Uterus (tissue), 2 donors: ENCODE measurements around the gene SPOCK1.

Experiments used
- POLR2A ChIP-seq, 2 donors: fragments of 450-650 bp; IDR thresholded peaks; one replicate each; pipeline ENCODE4 v1.6.1; 2016; ENCODE audit warnings: antibody characterized with exemption in 2 of 2, mild to moderate bottlenecking in 1 of 2, moderate library complexity in 1 of 2
- TF ChIP-seq, protein P1 (sequence below), 4 experiments: fragments of 200-600 bp in 2 of 4; fragments of 450-650 bp in 2 of 4; sonication (generic) in 2 of 4; IDR thresholded peaks; one replicate each; pipeline ENCODE4 v1.5.1; 2016 to 2019; ENCODE audit warnings: antibody characterized with exemption in 4 of 4, mild to moderate bottlenecking in 2 of 4, moderate library complexity in 1 of 4

DNA sequence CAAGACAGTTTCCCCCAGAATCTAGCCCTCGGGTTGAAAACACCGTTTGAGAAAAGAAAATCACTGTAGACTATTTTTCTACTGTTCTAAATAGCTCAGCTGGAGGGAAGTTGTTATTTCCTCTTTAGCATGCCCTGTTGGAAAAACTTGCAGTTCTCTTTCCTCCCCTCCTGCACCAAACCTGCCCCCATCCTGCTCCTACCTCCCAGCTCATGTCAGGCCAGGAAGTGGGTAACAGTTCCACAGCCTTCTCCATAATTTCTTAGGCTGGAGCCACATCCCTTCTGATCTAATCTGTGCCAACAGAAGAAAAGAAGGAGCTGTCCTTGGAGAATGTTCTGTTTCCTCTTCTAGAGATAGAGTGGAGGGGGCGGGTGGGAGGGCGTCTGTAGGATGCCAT is 437.7 kb downstream of the SPOCK1 start:
- TF ChIP-seq POLR2A (IDR thresholded peaks at IDR 0.05) = no peak
- TF ChIP-seq, protein P1, sequence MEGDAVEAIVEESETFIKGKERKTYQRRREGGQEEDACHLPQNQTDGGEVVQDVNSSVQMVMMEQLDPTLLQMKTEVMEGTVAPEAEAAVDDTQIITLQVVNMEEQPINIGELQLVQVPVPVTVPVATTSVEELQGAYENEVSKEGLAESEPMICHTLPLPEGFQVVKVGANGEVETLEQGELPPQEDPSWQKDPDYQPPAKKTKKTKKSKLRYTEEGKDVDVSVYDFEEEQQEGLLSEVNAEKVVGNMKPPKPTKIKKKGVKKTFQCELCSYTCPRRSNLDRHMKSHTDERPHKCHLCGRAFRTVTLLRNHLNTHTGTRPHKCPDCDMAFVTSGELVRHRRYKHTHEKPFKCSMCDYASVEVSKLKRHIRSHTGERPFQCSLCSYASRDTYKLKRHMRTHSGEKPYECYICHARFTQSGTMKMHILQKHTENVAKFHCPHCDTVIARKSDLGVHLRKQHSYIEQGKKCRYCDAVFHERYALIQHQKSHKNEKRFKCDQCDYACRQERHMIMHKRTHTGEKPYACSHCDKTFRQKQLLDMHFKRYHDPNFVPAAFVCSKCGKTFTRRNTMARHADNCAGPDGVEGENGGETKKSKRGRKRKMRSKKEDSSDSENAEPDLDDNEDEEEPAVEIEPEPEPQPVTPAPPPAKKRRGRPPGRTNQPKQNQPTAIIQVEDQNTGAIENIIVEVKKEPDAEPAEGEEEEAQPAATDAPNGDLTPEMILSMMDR (IDR thresholded peaks at IDR 0.05) = no peak
